ENCODE results near the gene CA4.
A peak's percentile ranks its signal among the peaks of the same experiment; 100 is the strongest.

The CA4 gene

GRCh38 chr17:60153606-60154390 lies 4.0 kb downstream of the CA4 start:
- Histone ChIP-seq H2BK15ac (ENCODE audit: low read depth, poor library complexity, severe bottlenecking) (no peak overlapping the region), H2AFZ (ENCODE audit: low read depth, low read length) (no peak overlapping the region), H3K79me1 (replicated peaks; ENCODE audit: low read length, poor library complexity, severe bottlenecking) (no peaks in the 10 kb centered on the region), H4K8ac (ENCODE audit: low read length) (no peak overlapping the region), H3K9ac (ENCODE audit: low read length) (no peak overlapping the region), H3K27ac (ENCODE audit: low read length, poor library complexity, severe bottlenecking) (no peak overlapping the region), H2BK12ac (ENCODE audit: low read length in 2 of 2) (no peak overlapping the region), H2BK5ac (ENCODE audit: low read depth, low read length, poor library complexity, severe bottlenecking) (no peak overlapping the region), H3K36me3 (ENCODE audit: control insufficient read depth in 1 of 2, insufficient read depth in 2 of 2, low read depth in 1 of 2, low read length in 2 of 2) (no peaks in the 10 kb centered on the region), H2AK5ac (ENCODE audit: low read length, severe bottlenecking) (no peak overlapping the region), H3K4me2 (ENCODE audit: low read length, poor library complexity, severe bottlenecking) (no peak overlapping the region), H3K4me1 (ENCODE audit: control insufficient read depth, insufficient read depth, low read depth, low read length) (peaks cover 19% of the 10 kb centered on the region), H3K14ac (ENCODE audit: low read length in 2 of 2) (no peak overlapping the region), H2BK120ac (ENCODE audit: low read depth, low read length) (no peak overlapping the region), H3K4me3 (ENCODE audit: insufficient read depth in 1 of 2, low read depth in 1 of 2, low read length in 2 of 2) (peak overlapping the region in 1 of 2 experiments; percentile 27), H3K18ac (ENCODE audit: low read depth in 1 of 2, low read length in 2 of 2) (no peak overlapping the region), H3K9me3 (ENCODE audit: control insufficient read depth, low read length) (no peaks in the 10 kb centered on the region), H3K27me3 (ENCODE audit: control insufficient read depth in 1 of 2, insufficient read depth in 1 of 2, low read length in 2 of 2) (peaks cover 51 to 81% of the 10 kb centered on the region in 2 experiments), H3K4ac (ENCODE audit: low read depth in 1 of 2, low read length in 2 of 2) (no peak overlapping the region), H3K23ac (ENCODE audit: low read length in 2 of 2) (no peak overlapping the region), H4K91ac (ENCODE audit: low read length) (no peak overlapping the region)
- WGBS = 85% methylated on average over 7 of the region's 12 CpGs
- no peak for DNase-seq

GRCh38 chr17:60154616-60155426 lies 5.0 kb downstream of the CA4 start:
- no peak overlapping the region for H3K9ac ChIP-seq (ENCODE audit: low read length)
- H4K91ac ChIP-seq (ENCODE audit: low read length) = no peak overlapping the region
- H3K9me3 ChIP-seq (ENCODE audit: control insufficient read depth, low read length) = no peaks in the 10 kb centered on the region
- H3K18ac ChIP-seq (ENCODE audit: low read depth in 1 of 2, low read length in 2 of 2) = no peak overlapping the region
- no peak for DNase-seq
- 77% methylated on average over 9 of the region's 14 CpGs for WGBS
- H2BK5ac ChIP-seq (ENCODE audit: low read depth, low read length, poor library complexity, severe bottlenecking) = no peak overlapping the region
- no peak overlapping the region for H3K27ac ChIP-seq (ENCODE audit: low read length, poor library complexity, severe bottlenecking)
- peak overlapping the region in 1 of 2 experiments; percentile 27 for H3K4me3 ChIP-seq (ENCODE audit: insufficient read depth in 1 of 2, low read depth in 1 of 2, low read length in 2 of 2)
- no peak overlapping the region for H3K4ac ChIP-seq (ENCODE audit: low read depth in 1 of 2, low read length in 2 of 2)
- H3K79me1 ChIP-seq (replicated peaks; ENCODE audit: low read length, poor library complexity, severe bottlenecking) = no peaks in the 10 kb centered on the region
- H3K23ac ChIP-seq (ENCODE audit: low read length in 2 of 2) = no peak overlapping the region
- H4K8ac ChIP-seq (ENCODE audit: low read length) = no peak overlapping the region
- H3K27me3 ChIP-seq (ENCODE audit: control insufficient read depth in 1 of 2, insufficient read depth in 1 of 2, low read length in 2 of 2) = peaks cover 48 to 70% of the 10 kb centered on the region in 2 experiments
- no peak overlapping the region for H2BK12ac ChIP-seq (ENCODE audit: low read length in 2 of 2)
- no peak overlapping the region for H3K14ac ChIP-seq (ENCODE audit: low read length in 2 of 2)
- no peak overlapping the region for H2AK5ac ChIP-seq (ENCODE audit: low read length, severe bottlenecking)
- no peak overlapping the region for H2BK15ac ChIP-seq (ENCODE audit: low read depth, poor library complexity, severe bottlenecking)
- H3K36me3 ChIP-seq (ENCODE audit: control insufficient read depth in 1 of 2, insufficient read depth in 2 of 2, low read depth in 1 of 2, low read length in 2 of 2) = no peaks in the 10 kb centered on the region
- no peak overlapping the region for H2AFZ ChIP-seq (ENCODE audit: low read depth, low read length)
- H3K4me1 ChIP-seq (ENCODE audit: control insufficient read depth, insufficient read depth, low read depth, low read length) = peaks cover 20% of the 10 kb centered on the region
- no peak overlapping the region for H2BK120ac ChIP-seq (ENCODE audit: low read depth, low read length)
- H3K4me2 ChIP-seq (ENCODE audit: low read length, poor library complexity, severe bottlenecking) = no peak overlapping the region

GRCh38 chr17:60155427-60155814 lies 5.6 kb downstream of the CA4 start:
- Histone ChIP-seq H2AK5ac (ENCODE audit: low read length, severe bottlenecking) (no peak overlapping the region), H2BK120ac (ENCODE audit: low read depth, low read length) (no peak overlapping the region), H4K8ac (ENCODE audit: low read length) (no peak overlapping the region), H3K9me3 (ENCODE audit: control insufficient read depth, low read length) (no peaks in the 10 kb centered on the region), H3K4me3 (ENCODE audit: insufficient read depth in 1 of 2, low read depth in 1 of 2, low read length in 2 of 2) (no peak overlapping the region), H2BK5ac (ENCODE audit: low read depth, low read length, poor library complexity, severe bottlenecking) (no peak overlapping the region), H3K27me3 (ENCODE audit: control insufficient read depth in 1 of 2, insufficient read depth in 1 of 2, low read length in 2 of 2) (peaks cover 48 to 68% of the 10 kb centered on the region in 2 experiments), H3K79me1 (replicated peaks; ENCODE audit: low read length, poor library complexity, severe bottlenecking) (no peaks in the 10 kb centered on the region), H3K18ac (ENCODE audit: low read depth in 1 of 2, low read length in 2 of 2) (no peak overlapping the region), H3K27ac (ENCODE audit: low read length, poor library complexity, severe bottlenecking) (no peak overlapping the region), H3K36me3 (ENCODE audit: control insufficient read depth in 1 of 2, insufficient read depth in 2 of 2, low read depth in 1 of 2, low read length in 2 of 2) (no peaks in the 10 kb centered on the region), H3K14ac (ENCODE audit: low read length in 2 of 2) (no peak overlapping the region), H3K4me1 (ENCODE audit: control insufficient read depth, insufficient read depth, low read depth, low read length) (peaks cover 14% of the 10 kb centered on the region), H4K91ac (ENCODE audit: low read length) (no peak overlapping the region), H3K23ac (ENCODE audit: low read length in 2 of 2) (no peak overlapping the region), H2BK15ac (ENCODE audit: low read depth, poor library complexity, severe bottlenecking) (no peak overlapping the region), H2AFZ (ENCODE audit: low read depth, low read length) (no peak overlapping the region), H3K4me2 (ENCODE audit: low read length, poor library complexity, severe bottlenecking) (no peak overlapping the region), H2BK12ac (ENCODE audit: low read length in 2 of 2) (no peak overlapping the region), H3K4ac (ENCODE audit: low read depth in 1 of 2, low read length in 2 of 2) (no peak overlapping the region), H3K9ac (ENCODE audit: low read length) (no peak overlapping the region)
- no peak for DNase-seq
- WGBS = 97% methylated on average over 2 of the region's 3 CpGs

- no peak overlapping the region for H3K23ac ChIP-seq (ENCODE audit: low read length in 2 of 2)
- no peaks in the 10 kb centered on the region for H3K9me3 ChIP-seq (ENCODE audit: control insufficient read depth, low read length)
- no peaks in the 10 kb centered on the region for H3K79me1 ChIP-seq (replicated peaks; ENCODE audit: low read length, poor library complexity, severe bottlenecking)
- no peak overlapping the region for H2BK120ac ChIP-seq (ENCODE audit: low read depth, low read length)
- H3K27me3 ChIP-seq (ENCODE audit: control insufficient read depth in 1 of 2, insufficient read depth in 1 of 2, low read length in 2 of 2) = peaks cover 46 to 65% of the 10 kb centered on the region in 2 experiments
- H3K9ac ChIP-seq (ENCODE audit: low read length) = no peak overlapping the region
- no peak overlapping the region for H3K4me3 ChIP-seq (ENCODE audit: insufficient read depth in 1 of 2, low read depth in 1 of 2, low read length in 2 of 2)
- no peak overlapping the region for H3K18ac ChIP-seq (ENCODE audit: low read depth in 1 of 2, low read length in 2 of 2)
- 76% methylated on average over 9 of the region's 9 CpGs for WGBS
- H3K27ac ChIP-seq (ENCODE audit: low read length, poor library complexity, severe bottlenecking) = no peak overlapping the region
- H4K8ac ChIP-seq (ENCODE audit: low read length) = no peak overlapping the region
- H3K4me2 ChIP-seq (ENCODE audit: low read length, poor library complexity, severe bottlenecking) = no peak overlapping the region
- no peak overlapping the region for H2BK5ac ChIP-seq (ENCODE audit: low read depth, low read length, poor library complexity, severe bottlenecking)
- no peak overlapping the region for H2BK12ac ChIP-seq (ENCODE audit: low read length in 2 of 2)
- H3K36me3 ChIP-seq (ENCODE audit: control insufficient read depth in 1 of 2, insufficient read depth in 2 of 2, low read depth in 1 of 2, low read length in 2 of 2) = no peaks in the 10 kb centered on the region
- no peak overlapping the region for H2AK5ac ChIP-seq (ENCODE audit: low read length, severe bottlenecking)
- H4K91ac ChIP-seq (ENCODE audit: low read length) = no peak overlapping the region
- H3K14ac ChIP-seq (ENCODE audit: low read length in 2 of 2) = no peak overlapping the region
- H3K4ac ChIP-seq (ENCODE audit: low read depth in 1 of 2, low read length in 2 of 2) = no peak overlapping the region
- DNase-seq = no peak
- H2BK15ac ChIP-seq (ENCODE audit: low read depth, poor library complexity, severe bottlenecking) = no peak overlapping the region
- no peak overlapping the region for H2AFZ ChIP-seq (ENCODE audit: low read depth, low read length)
- peaks cover 11% of the 10 kb centered on the region for H3K4me1 ChIP-seq (ENCODE audit: control insufficient read depth, insufficient read depth, low read depth, low read length)
These were observed 6.0 kb downstream of the CA4 start for GRCh38 chr17:60155815-60156214.
